GM21825 (cell line): ENCODE measurements around the gene ABCC9.
"Not testable (repeated sequence)": the region's sequence is repeated elsewhere in the genome, so short reads cannot be mapped to it uniquely, and the experiment has no call there.

Experiments used
- ATAC-seq: cut with Tn5 transposase; IDR thresholded peaks from one replicate; pipeline ENCODE4 v1.9.1; 2021; ENCODE audit warnings: mild to moderate bottlenecking, moderate library complexity; ENCODE audit not compliant: unreplicated experiment

The ABCC9 gene

DNA sequence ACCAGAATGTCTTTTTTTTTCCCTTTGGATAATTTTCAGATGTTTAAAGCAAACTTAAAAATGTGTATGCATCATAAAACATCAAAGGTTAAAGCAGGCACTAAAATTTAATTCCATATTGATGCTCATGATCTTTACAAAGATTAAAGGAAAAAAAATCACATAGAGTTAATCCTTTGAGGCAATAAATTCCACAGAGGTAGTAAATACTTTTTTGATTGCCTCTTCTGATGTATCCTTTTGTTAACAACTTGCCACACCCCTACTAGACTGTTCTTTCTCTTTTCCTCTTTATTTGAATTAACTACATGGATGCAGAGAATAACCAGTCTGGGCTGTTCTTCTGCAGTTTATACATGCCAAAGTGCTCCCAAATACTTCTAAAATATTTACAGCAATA, 121.5 kb downstream of the ABCC9 start:
- ATAC-seq, result no peak

DNA sequence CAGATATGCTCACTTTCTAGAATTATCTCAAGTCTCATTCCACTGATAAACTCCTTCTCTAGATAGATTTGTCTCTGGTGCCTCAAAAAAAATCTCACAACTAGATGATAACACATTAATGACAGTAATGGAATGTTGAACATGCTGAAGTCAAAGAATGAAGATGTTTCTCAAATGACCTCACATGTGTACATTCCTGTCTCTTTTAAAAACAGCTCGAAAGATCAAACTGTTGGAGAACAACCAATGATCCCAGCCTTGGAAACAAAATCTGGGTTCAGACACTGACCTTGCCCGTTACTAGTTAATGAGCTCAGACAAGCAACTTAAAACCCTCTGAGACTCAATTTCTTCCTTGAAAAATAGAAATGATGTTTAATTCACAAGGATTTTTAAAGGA, 122.0 kb downstream of the ABCC9 start:
- ATAC-seq, result no peak

DNA sequence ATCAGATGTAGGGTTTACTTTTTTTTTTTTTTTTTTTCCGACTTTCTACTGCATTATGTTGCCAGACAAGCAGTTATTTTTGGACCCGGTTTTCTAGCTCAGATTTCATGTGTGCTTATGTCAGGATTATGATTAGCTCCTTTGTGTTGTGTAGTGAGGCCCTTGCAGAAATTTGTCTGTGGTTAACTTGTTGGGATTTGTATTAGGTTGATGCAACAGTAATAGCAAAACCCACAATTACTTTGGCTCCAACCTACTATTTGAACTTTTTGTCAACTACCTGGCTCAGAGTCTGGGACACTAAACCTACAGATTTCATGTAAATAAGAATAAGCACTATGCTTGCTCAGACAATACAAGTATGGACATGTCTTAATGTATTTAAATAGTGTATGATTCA, 122.6 kb downstream of the ABCC9 start:
- ATAC-seq, result no peak

DNA sequence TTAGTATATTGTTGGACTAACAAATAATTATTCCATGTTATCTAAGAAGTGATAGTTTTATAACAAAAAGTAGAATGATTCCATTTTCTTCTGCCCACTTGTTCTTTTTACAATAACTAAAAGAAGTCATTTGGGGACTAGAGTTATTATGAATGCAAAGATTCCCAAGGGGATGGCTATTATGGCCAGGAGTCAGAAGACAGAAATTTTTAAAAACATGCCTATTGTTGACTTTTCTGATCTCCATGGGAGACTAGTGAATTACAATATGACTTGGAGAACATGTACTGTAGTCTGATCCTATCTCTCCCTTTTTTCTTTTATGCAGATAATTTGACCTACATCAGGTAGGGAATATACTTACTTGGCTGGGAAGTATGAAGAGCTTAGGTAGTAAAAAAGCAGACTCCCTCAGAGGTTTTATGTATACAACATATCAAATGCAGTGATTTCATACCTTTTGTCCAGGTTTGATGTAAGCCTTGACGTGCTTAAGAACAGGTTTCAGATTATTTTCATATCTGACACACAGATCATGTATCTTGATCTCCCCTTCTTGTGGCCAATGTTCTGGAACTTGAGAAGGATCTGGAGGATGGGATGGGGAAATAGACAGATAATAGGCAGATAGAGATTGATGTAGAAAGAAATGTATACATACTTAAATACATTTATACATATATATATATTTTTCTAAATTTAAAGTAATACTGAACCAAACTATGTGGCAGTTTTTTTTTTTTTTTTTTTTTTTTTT, 125.7 kb downstream of the ABCC9 start:
- ATAC-seq, result no peak

DNA sequence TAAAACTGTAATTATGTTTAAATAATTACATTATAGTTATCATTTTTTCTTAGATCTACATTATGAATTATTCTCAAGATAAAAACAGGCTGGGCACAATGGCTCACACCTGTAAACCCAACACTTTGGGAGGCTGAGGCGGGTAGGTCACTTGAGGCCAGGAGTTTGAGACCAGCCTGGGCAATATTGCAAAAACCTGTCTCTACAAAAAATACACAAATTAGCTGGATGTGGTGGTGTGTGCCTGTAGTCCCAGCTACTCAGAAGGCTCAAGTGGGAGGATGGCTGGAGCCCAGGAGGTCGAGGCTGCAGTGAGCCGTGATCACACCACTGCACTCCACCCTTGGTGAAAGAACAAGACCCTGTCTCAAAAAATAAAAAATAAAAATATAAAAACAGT, 126.4 kb downstream of the ABCC9 start:
- no peak for ATAC-seq

DNA sequence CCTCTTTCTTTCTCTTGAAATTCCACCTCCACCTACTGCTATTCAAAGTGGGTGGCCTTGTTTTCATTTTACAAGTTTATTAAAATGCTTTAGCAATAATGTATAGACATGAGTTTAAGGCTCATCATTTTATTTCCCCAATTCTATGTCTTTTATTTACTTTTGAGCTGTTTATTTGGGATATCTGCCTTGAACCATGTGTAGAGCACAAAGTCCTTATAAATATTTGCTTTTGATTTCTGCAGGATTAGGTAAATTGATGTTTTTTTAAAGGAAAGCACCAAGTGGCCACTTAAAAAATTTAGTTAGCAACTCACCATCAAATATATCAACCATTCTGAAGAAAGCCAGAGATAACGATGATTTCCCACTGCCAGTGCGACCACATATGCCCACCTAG, 126.9 kb downstream of the ABCC9 start:
- ATAC-seq, result no peak

DNA sequence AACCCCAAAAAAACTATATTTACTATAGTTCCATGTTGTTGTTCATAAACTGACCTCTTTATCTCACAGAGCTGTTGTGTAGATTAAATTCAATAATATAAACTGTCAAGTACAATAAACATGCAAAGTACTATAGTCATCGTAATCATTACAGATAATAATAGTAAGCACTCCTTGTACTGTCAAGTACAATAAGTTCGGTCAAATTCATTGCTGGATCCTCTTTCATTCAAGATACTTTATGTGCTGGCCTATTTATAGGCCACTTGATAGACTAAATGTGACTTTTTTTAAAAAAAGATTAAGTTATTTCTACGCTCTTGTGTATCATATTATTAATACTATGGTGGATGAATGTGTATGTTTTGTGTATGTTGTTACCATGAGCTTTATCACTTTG, 127.5 kb downstream of the ABCC9 start:
- ATAC-seq, result no peak

DNA sequence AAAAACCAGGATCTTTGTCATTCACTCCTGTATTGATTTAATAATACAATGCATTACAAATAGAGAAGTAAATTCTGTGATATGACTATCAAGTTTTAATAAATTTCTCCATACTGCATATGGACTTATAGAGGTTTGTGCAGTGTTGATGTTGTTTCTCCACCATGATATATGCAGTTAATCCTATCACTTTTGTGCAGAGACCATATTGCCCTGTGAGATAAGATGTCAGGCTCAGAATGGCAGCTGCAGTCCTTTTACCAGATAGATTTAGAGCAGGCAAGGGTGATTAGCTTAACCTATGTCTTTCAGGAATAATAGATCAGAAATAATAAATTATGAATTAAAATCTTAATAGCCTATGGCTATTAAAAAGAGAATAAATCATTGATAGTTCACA, 128.1 kb downstream of the ABCC9 start:
- ATAC-seq, result no peak

DNA sequence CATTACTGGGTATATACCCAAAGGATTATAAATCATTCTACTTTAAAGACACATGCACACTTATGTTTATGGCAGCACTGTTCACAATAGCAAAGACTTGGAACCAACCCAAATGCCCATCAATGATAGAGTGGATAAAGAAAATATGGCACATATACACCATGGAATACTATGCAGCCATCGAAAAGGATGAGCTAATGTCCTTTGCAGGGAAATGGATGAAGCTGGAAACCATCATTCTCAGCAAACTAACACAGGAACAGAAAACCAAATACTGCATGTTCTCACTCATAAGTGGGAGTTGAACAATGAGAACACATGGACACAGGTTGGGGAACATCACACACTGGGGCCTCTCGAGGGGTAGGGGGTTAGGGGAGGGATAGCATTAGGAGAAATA, 128.9 kb downstream of the ABCC9 start:
- not testable (repeated sequence) for ATAC-seq

DNA sequence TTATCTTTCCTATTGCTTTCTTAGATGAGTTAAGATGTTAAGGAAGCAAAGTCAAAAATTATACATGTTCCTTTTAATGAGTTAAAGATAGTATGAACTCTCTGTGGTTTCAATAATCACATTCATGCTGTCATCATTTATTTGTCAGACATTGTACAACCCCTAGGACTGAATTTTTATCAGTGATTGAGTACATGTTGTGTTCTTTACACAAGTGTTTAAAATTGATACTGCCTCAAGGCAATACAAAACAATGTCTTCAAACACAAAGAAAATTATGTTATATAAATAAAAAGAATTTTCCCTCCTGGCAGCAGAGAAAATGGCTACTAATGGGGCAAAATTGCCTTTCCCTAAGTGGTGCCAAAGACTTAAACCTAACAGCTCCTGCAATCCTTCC, 132.1 kb downstream of the ABCC9 start:
- no peak for ATAC-seq

DNA sequence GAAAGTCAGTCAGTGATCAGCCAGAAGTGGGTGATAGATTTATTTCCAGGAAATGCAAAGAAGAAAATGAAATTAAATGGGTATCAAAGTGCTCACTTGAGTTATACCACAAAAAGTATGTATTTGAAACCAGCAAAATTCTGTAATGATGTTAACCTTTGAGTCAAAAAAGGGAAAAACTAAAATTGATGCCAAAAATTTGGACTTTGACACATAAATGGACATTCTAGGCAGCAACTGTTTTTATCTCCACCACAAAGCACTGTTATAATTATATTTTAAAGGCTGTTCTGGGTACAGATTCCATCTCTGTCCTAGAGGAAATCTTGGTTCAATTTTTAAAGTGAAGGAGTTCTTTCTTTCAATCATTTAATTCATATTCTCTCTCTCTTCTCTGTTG, 135.0 kb downstream of the ABCC9 start:
- ATAC-seq, result no peak

DNA sequence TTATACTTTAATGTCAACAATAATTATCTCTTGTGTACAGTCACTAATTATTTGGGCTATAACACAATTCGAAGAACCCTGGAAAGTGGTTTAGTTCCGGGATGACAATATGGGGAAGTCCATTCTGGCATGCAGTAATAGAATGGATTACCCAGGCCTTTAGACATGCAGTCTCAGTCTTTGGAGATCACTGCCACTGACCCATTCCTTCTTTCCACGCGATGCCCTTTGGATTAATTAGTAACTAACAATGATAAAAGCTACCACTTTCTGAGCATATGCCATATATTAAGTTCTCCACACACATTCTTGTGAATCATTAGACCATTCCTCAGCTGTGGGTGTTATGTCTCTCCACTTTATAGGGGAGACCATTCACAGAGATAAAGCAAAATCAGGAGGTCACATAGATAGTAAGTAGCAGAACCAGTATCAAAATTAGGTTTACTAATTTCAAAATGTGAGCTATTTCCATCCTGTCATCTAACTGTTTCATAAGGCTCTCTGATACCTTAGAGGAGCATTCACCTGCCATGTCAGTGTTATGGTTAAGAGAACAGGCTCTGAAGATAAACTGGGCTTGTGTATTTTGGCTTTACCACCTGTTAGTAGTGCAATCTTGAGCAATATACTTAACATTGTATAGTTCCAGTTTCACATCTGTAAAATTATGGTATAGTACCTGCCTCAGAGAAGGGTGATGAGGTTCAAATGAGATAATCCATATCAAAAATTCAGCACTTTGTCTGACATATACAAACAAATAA, 139.5 kb downstream of the ABCC9 start:
- no peak for ATAC-seq

DNA sequence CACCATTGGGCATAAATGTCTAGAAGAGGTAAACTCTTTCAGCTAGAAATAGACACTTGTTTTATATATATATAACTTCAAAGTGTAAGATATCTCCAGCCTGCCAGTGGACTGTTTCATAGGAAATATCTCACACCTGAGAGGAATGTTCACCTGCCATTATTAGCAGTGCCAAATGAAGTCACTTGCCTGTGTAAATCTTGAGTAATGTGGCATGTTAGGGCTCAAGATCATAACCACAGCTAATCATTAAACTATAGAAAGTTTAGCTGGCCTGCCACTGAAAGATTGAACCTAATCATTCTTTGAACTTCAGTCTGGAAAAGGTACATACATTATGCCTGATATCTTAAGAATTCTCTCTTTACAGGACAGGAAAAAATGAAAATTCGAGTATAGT, 141.2 kb downstream of the ABCC9 start:
- ATAC-seq, result no peak

DNA sequence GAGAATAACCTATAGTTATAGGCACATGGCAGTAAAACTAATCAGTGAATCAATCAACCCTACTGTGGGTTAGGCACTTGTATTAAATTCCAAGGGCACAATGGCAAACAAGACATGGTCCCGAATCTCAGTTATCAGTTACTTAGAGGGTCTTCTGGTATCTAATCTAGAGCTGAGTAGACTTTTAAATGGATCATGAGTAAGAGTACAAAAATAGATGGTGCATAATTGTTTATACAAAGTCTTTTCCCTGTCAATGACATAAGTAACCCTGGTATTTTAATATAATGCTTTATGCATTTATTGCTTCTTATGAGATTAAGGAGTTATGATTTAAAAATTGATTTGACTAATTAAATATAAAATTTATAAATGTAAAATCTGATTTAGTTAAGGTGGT, 143.7 kb downstream of the ABCC9 start:
- ATAC-seq, result no peak

DNA sequence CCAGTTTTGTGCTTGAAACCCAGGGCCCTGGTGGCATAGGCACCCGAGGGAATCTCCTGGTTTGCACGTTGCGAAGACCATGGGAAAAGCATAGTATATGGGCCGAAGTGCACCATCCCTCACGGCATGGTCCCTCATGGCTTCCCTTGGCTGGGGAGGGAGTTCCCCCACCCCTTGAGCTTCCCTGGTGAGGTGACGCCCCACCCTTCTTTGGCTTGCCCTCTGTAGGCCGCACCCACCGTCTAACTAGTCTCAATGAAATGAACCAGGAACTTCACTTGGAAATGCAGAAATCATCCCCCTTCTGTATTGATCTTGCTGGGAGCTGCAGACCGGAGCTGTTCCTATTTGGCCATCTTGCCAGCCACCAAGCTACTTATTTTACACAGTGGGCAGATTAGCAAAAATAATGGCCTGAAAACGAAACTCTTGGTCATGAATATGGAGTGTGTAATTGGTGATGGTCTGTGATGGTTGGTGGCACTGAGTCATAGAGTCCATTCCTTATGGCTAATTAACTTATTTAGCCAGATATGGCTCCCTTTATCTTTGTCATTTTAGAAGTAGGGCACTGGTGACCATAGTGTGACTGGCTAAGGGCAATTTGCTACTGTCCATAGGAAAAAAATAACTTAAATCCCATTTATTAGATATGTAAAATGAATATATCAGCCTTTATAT, 145.4 kb downstream of the ABCC9 start:
- ATAC-seq, result no peak

DNA sequence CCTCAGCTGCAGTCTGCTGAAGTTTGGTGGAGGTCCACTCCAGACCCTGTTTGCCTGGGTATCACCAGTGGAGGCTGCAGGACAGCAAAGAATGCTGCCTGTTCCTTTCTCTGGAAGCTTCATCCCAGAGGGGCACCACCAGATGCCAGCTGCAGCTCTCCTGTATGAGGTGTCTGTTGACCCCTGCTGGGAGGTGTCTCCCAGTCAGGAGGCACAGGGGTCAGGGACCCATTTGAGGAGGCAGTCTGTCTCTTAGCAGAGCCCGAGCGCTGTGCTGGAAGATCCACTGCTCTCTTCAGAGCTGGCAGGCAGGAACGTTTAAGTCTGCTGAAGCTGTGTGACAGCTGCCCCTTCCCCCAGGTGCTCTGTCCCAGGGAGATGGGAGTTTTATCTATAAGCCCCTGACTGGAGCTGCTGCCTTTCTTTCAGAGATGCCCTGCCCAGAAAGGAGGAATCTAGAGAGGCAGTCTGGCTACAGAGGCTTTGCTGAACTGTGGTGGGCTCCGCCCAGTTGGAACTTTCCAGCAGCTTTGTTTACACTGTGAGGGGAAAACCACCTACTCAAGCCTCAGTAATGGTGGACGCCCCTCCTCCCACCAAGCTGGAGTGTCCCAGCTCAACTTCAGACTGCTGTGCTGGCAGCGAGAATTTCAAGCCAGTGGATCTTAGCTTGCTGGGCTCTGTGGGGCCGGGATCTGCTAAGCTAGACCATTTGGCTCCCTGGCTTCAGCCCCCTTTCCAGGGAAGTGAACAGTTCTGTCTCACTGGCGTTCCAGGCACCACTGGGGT, 146.2 kb downstream of the ABCC9 start:
- ATAC-seq, result not testable (repeated sequence)

DNA sequence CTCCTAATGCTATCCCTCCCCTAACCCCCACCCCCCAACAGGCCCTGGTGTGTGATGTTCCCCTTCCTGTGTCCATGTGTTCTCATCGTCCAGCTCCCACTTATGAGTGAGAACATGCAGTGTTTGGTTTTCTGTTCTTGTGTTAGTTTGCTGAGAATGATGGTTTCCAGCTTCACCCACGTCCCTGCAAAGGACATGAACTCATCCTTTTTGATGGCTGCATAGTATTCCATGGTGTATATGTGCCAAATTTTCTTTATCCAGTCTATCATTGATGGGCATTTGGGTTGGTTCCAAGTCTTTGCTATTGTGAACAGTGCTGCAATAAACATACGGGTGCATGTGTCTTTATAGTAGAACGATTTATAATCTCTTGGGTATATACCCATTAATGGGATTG, 151.5 kb downstream of the ABCC9 start:
- ATAC-seq, result not testable (repeated sequence)

DNA sequence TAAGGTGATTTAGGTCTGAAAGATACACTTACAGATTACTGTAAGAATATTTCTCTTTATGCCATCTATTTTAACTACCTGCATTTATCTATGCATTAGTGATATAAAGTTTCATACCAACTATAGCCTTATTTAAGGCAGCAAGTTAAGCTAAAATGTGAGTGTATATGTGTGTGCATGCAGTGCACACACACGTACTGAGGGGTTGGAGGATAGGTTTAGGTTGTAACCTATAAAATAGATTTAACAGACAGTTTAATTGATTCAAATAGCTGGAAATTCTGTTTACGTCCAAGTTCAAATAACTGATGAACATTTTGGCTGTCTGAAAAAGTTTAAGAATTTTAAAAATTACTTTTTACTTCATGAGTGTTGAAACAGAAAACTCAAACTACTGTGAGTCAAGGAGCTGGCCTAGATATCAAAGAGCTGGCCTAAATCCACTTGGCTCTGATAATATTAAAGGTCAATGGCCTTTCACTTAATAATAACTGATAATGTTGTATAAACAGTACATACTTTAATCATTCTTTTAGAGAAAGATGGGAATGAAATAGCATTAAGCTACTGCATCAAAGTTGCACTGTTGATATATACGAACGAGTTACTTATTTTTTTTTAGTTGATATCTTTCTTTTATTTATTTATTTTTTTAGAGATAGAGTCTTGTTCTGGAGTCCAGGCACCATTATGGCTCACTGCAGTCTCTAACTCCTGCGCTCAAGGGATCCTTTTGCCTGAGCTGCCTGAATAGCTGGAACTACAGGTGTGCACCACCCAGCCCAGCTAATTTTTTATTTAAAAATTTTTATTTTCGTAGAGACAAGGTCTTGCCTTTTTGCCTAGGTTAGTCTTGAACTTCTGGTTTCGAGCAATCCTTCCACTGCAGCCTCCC, 152.9 kb downstream of the ABCC9 start:
- no peak for ATAC-seq

DNA sequence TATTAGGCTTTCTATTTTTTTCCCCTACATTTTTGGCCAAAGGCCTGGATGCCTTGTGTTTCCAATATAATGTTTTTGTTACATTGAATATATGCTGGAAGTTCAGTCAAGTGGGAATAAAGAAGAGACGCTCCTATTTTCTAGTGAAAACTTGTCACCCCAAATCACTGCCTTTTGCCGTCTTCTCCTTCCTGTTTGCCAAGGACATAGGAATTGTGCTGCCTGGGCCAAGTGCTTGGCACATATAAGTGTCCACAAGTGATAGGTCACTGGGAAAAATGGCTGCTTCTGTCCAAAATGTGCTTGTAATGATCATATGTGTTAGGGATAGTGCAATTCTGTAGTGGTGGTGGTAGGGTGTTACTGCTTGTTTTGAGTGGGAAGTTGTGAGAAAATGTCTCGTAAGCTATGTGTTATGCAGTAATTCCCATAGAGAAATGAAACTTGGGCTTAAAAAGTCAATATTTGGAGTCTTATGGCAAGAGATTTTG, 155.1 kb downstream of the ABCC9 start:
- ATAC-seq, result no peak

DNA sequence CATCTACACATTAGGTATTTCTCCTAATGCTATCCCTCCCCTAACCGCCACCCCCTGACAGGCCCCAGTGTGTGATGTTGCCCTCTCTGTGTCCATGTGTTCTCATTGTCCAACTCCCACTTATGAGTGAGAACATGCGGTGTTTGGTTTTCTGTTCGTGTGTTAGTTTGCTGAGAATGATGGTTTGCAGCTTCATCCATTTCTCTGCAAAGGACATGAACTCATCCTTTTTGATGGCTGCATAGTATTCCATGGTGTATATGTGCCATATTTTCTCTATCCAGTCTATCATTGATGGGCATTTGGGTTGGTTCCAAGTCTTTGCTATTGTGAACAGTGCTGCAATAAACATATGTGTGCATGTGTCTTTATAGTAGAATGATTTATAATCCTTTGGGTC, 158.5 kb downstream of the ABCC9 start:
- ATAC-seq, result not testable (repeated sequence)
